ENCODE results near the gene SOX1. TPM values are rescaled to one million over a fixed set of nuclear protein-coding genes. Genes with fewer than 3 reads are reported as not detected.

The SOX1 gene
- polyA plus RNA-seq, 1 of the 3 experiments (the other 2 are of a cell fraction) = not detected

GRCh38 chr13:112098699-112099098, 31.8 kb downstream of the SOX1 start:
- H3K4me3 ChIP-seq (ENCODE audit: low read depth in 2 of 2, low read length in 1 of 2) = no peak overlapping the region
- peaks cover 48% of the 10 kb centered on the region; the same call in 1 of the 2 replicates for H3K27me3 ChIP-seq (ENCODE audit: insufficient read depth)
- no peaks in the 10 kb centered on the region for H3K9me2 ChIP-seq
- no peaks in the 10 kb centered on the region for H3K36me3 ChIP-seq (replicated peaks in 1 of 2; ENCODE audit: control insufficient read depth in 1 of 2, insufficient read depth in 2 of 2, low read length in 1 of 2)
- H3K9ac ChIP-seq = no peak overlapping the region
- H4K20me1 ChIP-seq (ENCODE audit: insufficient read depth) = no peaks in the 10 kb centered on the region
- TF ChIP-seq SIN3A (IDR thresholded peaks at IDR 0.05; ENCODE audit: borderline replicate concordance, low read depth, low read length) = no peak
- no peak for TF ChIP-seq CHD2 (IDR thresholded peaks at IDR 0.05; ENCODE audit: low read length, partially characterized antibody)
- no peak for TF ChIP-seq RCOR1 (IDR thresholded peaks at IDR 0.05; ENCODE audit: low read length)
- no peaks in the 10 kb centered on the region for H3K79me2 ChIP-seq (ENCODE audit: insufficient read depth)
- H3K9me3 ChIP-seq = no peaks in the 10 kb centered on the region
- no peak for DNase-seq
- H2AFZ ChIP-seq (ENCODE audit: low read depth) = no peak overlapping the region
- ChIA-PET CTCF (no interaction called here), POLR2A (no interaction called here)
- 6% methylated on average over 8 of the region's 9 CpGs for WGBS (ENCODE audit: low lambda C conversion rate)
- no peaks in the 10 kb centered on the region; a peak in 1 of 4 replicates for H3K4me1 ChIP-seq (ENCODE audit: control insufficient read depth in 1 of 2, insufficient read depth in 2 of 2, low read depth in 1 of 2, low read length in 1 of 2)
- H3K4me2 ChIP-seq = no peak overlapping the region
- no peaks in the 10 kb centered on the region for H3F3A ChIP-seq (replicated peaks; ENCODE audit: insufficient read depth)
- H3K27ac ChIP-seq (ENCODE audit: low read depth in 2 of 2, low read length in 1 of 2) = no peak overlapping the region

DNA sequence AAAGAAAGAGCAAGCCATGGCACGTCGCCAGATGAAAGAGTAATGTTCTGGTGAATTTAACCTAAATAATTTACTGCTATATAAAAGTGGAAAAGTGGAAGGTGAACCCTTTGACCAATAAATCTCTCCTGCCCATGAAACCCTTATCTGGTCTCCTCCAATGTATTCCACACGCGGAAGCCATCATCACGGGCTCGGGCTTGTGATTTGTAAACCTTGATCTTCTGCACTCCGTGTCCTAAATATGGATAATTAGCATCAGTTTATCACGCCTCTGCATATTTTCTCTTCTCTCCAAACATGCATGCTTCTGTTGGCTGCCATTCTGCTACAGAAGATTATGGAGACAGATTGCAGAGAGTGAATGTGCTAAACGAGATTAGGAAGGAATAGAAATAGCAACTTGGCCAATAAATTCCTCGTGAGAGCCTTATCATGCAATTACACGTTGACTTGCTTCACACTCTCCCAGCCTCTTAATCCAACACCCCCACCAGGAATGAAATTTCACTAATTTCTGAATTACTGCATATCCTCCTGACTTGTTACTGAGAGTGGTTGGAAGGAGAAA, 34.5 kb downstream of the SOX1 start:
- no peaks in the 10 kb centered on the region for H3K36me3 ChIP-seq (replicated peaks in 1 of 2; ENCODE audit: control insufficient read depth in 1 of 2, insufficient read depth in 2 of 2, low read length in 1 of 2)
- H3K27me3 ChIP-seq (ENCODE audit: insufficient read depth) = peaks cover 75% of the 10 kb centered on the region
- H3K27ac ChIP-seq (ENCODE audit: low read depth in 2 of 2, low read length in 1 of 2) = no peak overlapping the region
- no peaks in the 10 kb centered on the region for H3K79me2 ChIP-seq (ENCODE audit: insufficient read depth)
- TF ChIP-seq SIN3A (IDR thresholded peaks at IDR 0.05; ENCODE audit: borderline replicate concordance, low read depth, low read length) (no peak), MXI1 (IDR thresholded peaks at IDR 0.05; ENCODE audit: low read depth, low read length) (no peak)
- TF ChIP-seq, protein P1, sequence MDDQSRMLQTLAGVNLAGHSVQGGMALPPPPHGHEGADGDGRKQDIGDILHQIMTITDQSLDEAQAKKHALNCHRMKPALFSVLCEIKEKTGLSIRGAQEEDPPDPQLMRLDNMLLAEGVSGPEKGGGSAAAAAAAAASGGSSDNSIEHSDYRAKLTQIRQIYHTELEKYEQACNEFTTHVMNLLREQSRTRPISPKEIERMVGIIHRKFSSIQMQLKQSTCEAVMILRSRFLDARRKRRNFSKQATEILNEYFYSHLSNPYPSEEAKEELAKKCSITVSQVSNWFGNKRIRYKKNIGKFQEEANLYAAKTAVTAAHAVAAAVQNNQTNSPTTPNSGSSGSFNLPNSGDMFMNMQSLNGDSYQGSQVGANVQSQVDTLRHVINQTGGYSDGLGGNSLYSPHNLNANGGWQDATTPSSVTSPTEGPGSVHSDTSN (IDR thresholded peaks at IDR 0.05) = no peak
- no peak overlapping the region for H3K4me2 ChIP-seq
- WGBS (ENCODE audit: low lambda C conversion rate) = 2% methylated on average over 11 of the region's 11 CpGs
- H3K9me2 ChIP-seq = no peaks in the 10 kb centered on the region
- no peak overlapping the region for H3K9ac ChIP-seq
- no peaks in the 10 kb centered on the region; a peak in 1 of 4 replicates for H3K4me1 ChIP-seq (ENCODE audit: control insufficient read depth in 1 of 2, insufficient read depth in 2 of 2, low read depth in 1 of 2, low read length in 1 of 2)
- no peak for DNase-seq
- no peaks in the 10 kb centered on the region for H3K9me3 ChIP-seq
- ChIA-PET CTCF (interaction anchor here (1.3 kb wide), 1 partner anchor 343 kb away, joined by 3 read pairs; no protein-coding TSS in a partner anchor), POLR2A (no interaction called here)
- no peak overlapping the region for H3K4me3 ChIP-seq (ENCODE audit: low read depth in 2 of 2, low read length in 1 of 2)
- H3F3A ChIP-seq (replicated peaks; ENCODE audit: insufficient read depth) = no peaks in the 10 kb centered on the region
- no peak overlapping the region for H2AFZ ChIP-seq (ENCODE audit: low read depth)
- no peaks in the 10 kb centered on the region for H4K20me1 ChIP-seq (ENCODE audit: insufficient read depth)

- Histone ChIP-seq H3K36me3 (replicated peaks in 1 of 2; ENCODE audit: control insufficient read depth in 1 of 2, insufficient read depth in 2 of 2, low read length in 1 of 2) (no peaks in the 10 kb centered on the region), H3K4me2 (no peak overlapping the region), H4K20me1 (ENCODE audit: insufficient read depth) (no peaks in the 10 kb centered on the region), H3K79me2 (ENCODE audit: insufficient read depth) (no peaks in the 10 kb centered on the region), H3K27me3 (ENCODE audit: insufficient read depth) (peaks cover 78% of the 10 kb centered on the region), H3F3A (replicated peaks; ENCODE audit: insufficient read depth) (no peaks in the 10 kb centered on the region), H3K4me1 (ENCODE audit: control insufficient read depth in 1 of 2, insufficient read depth in 2 of 2, low read depth in 1 of 2, low read length in 1 of 2) (no peaks in the 10 kb centered on the region; a peak in 1 of 4 replicates), H3K9ac (no peak overlapping the region), H3K9me3 (no peaks in the 10 kb centered on the region), H3K27ac (ENCODE audit: low read depth in 2 of 2, low read length in 1 of 2) (no peak overlapping the region), H3K9me2 (no peaks in the 10 kb centered on the region), H3K4me3 (ENCODE audit: low read depth in 2 of 2, low read length in 1 of 2) (no peak overlapping the region), H2AFZ (ENCODE audit: low read depth) (no peak overlapping the region)
- no peak for DNase-seq
- CTCF ChIA-PET = interaction anchor here (1.3 kb wide), 1 partner anchor 342 kb away, joined by 3 read pairs; no protein-coding TSS in a partner anchor
- TF ChIP-seq CTCF (IDR thresholded peaks at IDR 0.05) (0 out of 2 replicates have a peak, but pooled peaks have one; percentile 6), REST (IDR thresholded peaks at IDR 0.05; ENCODE audit: low read depth, low read length) (no peak), SMC3 (IDR thresholded peaks at IDR 0.05; ENCODE audit: low read depth, low read length) (no peak), MAX (IDR thresholded peaks at IDR 0.05; ENCODE audit: low read depth) (no peak), ELF1 (IDR thresholded peaks at IDR 0.05) (no peak), GATA2 (CRISPR knock-in tag; IDR thresholded peaks at IDR 0.05) (no peak)
- POLR2A ChIA-PET = interaction anchor here (0.6 kb wide), 1 partner anchor 160 kb away, joined by 3 read pairs; no protein-coding TSS in a partner anchor
- WGBS (ENCODE audit: low lambda C conversion rate) = 1% methylated on average over 7 of the region's 7 CpGs
Observed at GRCh38 chr13:112102243-112102642, 35.3 kb downstream of the SOX1 start.
